Liver (tissue), 3 donors: ENCODE measurements around the gene TRIM65.

Experiments
- CTCF ChIP-seq: fragments of 150-350 bp; IDR thresholded peaks from 2 replicates; pipeline ENCODE4 v1.5.1; 2017; ENCODE audit warnings: improper control_type of control experiment, low read depth, low read length; ENCODE audit not compliant: missing input control
- FOXA1 ChIP-seq: IDR thresholded peaks from 2 replicates; pipeline ENCODE4 v1.6.1; 2016; ENCODE audit warnings: antibody characterized with exemption
- GABPA ChIP-seq, 2 donors: IDR thresholded peaks in 1 of 2; conservative IDR thresholded peaks in 1 of 2; 2 replicates each; pipeline ENCODE4 v1.6.1; 2016; ENCODE audit warnings: antibody characterized with exemption in 2 of 2, mild to moderate bottlenecking in 1 of 2, moderate library complexity in 1 of 2
- MAX ChIP-seq: IDR thresholded peaks from 2 replicates; pipeline ENCODE4 v1.6.1; 2016; ENCODE audit warnings: antibody characterized with exemption
- SP1 ChIP-seq: IDR thresholded peaks from 2 replicates; pipeline ENCODE4 v1.6.1; 2018; ENCODE audit warnings: antibody characterized with exemption, mild to moderate bottlenecking
- donor health status: healthy.
- donor health status: healthy.

GRCh38 chr17:75900691-75901533 lies 4.2 kb upstream of the TRIM65 start:
- TF ChIP-seq MAX (no peak), CTCF (no peak), FOXA1 (no peak), GABPA (IDR thresholded peaks at IDR 0.05 in 1 of 2, conservative IDR thresholded peaks at IDR 0.05 in 1 of 2) (no peak), SP1 (no peak)
